ENCODE measurements around the gene STK33.

STK33 gene

DNA sequence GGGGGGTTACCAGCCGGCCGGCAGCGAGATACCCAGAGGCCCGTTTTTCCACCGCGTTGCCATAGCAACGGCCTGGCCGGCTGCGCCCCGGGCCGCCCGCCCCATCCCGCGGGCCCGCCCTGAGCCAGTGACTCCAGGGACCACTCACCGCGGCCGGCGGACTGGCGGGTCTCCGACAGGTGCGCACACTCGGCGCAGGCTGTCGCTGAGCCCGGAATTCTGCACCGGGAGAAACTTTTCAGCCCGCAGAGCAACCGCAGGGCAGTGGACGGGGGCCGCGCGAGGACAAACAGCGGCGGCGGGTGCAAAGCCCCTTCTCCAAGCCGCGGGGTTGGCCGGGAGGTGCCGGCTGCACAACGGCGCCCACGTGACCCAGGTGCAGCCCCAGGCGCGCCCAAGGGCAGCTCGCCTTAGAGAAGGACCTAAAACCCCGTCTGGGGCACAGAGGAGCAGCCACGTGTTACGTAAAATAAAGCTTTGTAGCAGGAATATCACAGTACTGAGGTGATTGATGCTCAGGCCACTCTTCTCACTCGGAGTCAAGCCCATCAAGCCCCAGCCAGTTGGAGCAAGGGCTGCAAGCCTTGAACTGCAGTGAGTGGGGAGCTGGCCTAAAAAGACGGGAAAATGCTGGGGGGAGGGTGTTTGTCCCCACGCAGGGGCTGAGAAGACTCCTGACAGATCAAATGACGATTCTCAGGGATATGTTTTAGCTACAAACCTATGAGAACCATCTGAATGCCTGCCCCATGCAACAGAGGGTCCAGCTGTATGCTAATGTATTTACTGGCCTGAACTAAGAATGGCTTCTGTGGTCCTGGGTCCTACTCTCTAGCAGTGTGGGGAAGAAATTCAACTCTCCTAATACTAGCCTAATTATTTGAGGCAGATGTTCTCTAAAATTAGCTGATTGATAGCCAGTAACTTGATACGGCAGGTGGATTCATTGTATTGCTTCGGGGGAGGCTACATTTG is at the start of gene STK33:
STK33 (minus strand) TSS at position 294 of the 975 bp plus-strand sequence. CDS start 119,323 bp downstream, outside the sequence.
- no peak for DNase-seq (ENCODE audit: low read depth)

DNA sequence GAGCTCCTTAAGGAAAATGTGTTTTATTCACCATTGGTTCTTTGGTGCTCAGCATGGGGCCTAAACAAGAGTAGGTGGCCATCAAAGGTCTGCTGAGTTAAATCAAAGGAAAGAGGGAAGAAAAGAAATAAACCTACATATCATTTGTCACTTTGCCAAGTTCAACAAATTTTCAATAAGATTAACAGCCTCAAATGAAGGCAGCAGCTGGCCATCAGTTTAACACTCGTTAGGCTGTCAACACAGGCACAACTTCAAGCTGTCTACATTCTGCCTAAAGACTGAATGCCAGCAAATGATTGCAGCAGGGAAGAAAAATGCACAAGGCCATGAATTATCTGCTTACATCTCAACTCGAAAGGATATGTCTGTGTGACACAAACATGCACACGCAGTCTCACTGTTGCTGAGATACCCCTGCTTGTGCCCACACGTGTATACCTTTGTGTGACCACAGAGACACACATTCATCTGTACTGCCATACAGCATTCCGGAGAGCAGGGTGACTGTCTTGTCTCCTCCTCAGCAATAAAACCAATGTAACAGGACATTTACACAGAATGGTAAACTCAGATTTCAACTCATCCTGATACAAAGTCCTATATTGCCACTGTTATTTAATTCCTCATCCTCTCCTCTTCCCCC is 48.3 kb upstream of the STK33 start:
- no peak for DNase-seq (ENCODE audit: low read depth)

DNA sequence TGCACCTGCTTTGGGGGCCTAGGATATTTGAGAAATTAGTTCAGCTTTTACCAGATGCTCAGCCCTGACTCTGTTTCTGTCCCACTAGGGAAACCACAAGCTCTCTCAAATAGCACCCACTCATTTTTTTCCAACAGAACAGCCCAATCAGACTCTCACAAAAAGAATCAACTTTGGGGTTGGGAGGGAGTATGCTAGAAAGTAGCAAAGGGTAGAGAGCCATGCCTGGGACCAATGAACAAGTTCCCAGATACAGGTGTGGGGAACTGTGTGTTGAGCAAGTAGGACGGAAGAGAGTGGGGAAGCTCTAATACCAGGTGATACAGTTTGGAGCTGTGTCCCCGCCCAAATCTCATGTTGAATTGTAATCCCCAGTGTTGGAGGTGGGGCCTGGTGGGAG is 47.3 kb upstream of the STK33 start:
- no peak for DNase-seq (ENCODE audit: low read depth)

DNA sequence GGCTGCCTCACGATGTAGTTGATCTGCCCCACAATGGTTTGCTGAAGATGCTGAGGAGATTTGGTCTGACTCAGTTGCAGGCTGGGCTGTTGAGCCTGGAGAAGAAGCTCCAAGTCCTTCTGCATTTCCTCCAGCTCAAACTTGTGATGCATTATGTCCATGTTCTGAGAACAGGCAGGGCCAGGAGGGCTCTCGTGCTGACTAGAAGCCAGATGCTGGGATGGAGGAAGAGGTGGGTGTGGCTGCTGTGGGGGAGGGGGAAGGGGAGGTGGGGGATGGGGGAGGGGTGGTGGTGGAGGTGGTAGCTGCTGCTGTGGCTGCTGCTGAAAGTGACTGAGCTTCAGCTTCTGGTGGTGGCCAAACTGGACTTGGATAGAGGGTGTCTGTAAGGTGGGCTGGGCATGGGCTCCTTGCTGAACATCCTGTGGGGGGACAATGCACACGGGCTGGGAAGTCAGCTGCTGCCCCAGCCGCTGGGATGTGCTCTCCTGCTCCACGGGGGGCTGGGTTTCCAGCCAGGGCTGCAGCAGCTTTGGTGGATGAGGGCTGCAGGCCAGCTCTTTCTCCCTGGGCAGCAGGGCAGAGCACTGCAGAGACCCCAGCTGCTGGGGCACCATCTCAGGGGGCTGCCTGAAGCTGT is 46.4 kb upstream of the STK33 start:
- no peak for DNase-seq (ENCODE audit: low read depth)

DNA sequence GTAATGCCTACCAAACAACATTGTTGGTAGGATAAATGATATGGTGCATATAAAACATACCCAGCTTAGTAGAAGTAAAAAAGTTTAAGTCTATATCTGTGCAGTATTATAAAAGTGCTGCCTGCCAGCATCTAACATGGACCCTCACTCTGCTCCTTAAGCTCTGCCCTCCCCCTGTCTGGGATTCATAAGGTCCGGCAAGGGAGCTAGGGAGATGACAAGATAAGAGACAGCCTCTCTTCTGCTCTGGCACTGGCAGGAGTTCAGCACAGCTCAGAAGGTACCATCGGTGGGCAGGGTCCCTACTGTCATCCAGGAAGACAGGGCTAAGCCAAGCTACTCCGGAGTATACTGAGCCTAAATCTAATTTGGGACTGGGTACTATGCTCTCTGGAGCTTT is 45.6 kb upstream of the STK33 start:
- no peak for DNase-seq (ENCODE audit: low read depth)

DNA sequence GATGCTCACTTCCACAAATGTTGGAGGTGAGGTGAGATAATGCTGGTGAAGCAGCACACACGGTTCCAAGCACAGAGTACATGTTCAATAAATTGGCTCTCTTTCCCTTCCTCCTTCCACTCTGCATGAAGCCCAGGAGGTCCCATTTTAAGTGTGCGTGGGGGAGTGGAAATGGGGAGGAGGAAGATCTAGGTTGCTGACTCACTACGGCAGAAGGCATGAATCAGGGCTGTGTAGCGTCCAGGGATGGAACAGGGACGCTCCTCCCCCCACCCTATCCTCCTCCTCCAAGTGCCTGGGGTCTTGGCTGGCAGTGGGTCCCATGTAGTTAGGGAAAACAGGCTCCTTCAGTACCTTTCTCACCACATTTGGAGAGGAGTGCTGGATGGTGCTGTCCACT is 44.3 kb upstream of the STK33 start:
- no peak for DNase-seq (ENCODE audit: low read depth)

DNA sequence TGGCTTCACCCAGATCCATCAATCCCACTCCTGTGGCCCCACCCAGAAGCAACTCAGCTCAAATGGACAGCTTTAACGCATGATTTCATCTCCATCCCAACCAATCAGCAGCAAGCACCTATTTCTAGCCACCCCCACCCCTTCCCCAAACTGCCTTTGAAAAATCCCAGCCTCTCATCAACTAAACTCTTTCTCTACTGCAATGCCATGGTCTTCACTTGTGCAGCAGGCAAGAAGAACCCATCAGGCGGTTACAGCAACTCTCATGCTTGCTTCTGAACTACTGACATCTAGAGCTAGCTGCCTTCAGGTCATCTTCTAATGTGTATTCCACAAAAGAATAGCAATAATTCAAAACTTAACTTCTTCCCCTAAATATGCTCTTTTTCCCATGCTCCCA is 42.1 kb upstream of the STK33 start:
- DNase-seq (ENCODE audit: low read depth): no peak

DNA sequence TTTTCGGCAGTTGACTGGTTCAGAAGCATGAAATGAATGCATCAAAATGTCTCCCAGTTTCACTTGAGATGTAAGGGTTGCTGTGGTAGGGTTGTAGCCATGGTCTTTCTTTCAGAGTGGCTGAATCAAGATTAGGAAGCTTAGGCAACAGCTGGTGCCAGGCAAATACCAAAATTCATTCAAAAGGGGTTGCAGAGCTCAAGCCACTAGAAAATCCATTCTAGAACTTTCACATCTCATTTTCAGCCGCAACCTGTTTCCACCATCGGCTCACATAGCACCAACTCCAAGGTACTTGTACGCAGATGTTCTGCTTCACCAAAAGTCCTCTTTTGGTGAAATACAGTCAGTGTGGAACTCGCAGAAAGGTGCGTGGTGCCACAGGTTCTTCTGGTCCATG is 40.5 kb upstream of the STK33 start:
- DNase-seq (ENCODE audit: low read depth): no peak

DNA sequence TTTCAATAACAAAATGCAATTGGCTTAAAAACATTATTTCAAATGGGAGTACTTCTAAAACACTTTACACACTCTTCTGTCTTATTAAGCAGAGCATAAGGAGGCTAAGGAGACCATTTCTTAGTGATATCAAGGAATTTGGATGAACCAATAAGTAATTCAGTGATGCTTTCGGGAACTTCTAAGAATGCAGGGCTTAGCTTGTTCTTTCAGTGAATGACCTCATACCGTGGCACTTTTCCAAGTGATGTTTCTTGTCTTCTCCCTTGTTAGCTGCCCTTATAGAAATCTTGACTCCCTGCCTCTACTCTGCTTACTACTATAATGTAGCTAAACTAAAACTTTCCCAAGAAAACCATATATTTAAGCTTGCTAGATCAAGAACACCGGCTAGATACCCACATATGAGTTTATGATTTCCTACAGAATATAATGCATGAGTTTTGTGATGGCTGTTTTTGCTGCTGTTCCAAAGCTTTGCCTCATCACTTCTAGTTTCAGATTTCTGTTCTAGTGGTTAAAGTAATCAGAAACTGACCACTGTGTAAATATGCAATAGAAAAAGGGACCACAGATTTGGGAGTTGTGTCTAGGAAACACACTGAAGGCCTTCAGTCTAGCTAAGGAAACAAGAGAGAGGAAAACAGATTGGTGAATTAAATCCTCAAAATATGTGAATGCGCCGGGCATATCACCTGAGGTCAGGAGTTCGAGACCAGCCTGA is 37.5 kb upstream of the STK33 start:
- DNase-seq (ENCODE audit: low read depth): no peak

DNA sequence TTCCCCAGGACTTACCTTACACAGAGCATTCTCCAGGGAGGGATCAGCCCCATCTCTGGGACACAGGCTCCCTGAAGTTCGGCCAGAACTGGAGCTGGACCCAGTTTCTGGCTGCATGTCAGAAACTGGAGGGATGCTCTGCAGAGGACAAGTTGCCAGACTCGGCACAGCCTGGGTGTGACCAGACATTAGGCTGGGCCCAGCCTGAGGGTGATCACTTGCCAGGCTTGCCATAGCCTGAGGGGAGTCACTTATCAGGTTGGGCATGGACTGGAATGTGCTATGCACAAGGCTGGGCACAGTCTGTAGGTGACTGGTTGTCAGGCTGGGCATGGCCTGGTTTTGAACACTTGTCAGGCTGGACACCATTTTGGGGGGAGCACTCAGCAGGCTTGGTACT is 30.7 kb upstream of the STK33 start:
- no peak for DNase-seq (ENCODE audit: low read depth)

DNA sequence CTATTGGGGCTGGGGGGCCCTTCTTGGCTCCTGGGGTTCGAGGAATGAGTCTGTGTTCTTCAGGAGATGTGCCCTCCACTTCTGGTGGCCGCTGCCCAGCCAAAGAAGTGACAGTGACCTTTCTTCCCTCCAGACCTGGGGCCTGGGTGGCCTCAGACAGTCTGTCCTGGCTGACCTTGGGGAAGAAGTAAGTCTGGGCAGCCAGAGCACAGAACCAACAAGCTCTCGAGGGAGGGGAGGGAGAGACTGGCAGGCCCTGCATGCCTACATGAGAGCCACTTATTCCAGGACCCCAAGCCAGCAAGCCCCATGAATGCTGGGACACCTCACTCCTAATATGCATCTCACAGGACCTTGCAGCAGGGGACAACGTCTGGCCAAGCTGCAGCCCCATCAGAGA is 27.1 kb upstream of the STK33 start:
- DNase-seq (ENCODE audit: low read depth): no peak

DNA sequence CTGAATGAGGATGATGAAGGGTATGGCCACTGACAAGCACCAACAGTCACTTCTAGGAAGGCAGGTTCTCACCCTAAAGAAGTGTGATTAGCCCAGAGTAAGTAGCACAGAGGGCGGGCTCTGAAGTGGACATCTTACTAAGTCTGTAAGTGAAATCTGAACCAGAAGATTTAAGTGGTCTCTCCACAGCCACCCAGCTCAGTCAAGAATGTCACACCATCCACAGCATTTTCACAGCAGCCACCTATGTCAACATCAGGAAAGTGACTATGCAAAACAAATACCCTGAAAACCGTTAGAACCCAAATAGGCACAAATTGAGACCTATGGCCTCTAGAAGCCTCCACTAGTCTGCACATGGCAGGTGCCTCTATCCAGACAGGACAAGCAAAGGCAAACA is 23.0 kb upstream of the STK33 start:
- DNase-seq (ENCODE audit: low read depth): no peak

DNA sequence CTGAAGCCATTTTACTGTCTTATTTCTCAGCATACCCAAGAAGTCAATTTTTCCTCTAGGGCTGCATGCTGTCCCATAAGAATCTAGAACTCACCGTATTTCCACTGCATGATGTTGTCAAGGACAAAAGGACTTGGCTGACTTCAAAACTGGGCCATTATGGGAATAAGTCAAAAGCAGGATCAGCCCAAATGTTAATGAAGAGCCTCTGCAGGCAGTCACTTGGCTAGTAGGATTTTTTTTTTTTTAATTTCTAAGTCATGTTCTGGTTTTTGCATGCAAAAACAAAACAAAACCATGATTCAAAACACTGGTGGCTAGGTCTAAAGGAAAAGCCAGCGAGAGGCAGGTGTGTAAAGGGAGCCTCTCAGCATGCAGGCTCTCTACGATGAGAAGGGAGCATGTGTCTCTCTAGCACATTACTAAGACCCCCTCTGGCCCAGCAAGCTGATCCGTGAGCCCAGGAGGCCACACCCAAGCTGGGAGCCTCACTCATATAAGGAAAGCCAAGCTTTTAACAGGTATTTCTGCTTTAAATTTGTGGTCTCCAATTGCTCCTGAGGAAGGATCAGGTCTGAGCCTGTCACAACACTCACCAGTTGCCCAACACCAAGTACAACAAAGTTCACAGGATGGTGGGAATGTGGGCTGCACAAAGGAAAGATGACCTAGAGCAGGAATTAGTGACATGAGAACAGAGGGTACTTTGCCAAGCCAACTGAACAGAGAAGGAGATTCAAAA is 21.4 kb upstream of the STK33 start:
- DNase-seq (ENCODE audit: low read depth): no peak

DNA sequence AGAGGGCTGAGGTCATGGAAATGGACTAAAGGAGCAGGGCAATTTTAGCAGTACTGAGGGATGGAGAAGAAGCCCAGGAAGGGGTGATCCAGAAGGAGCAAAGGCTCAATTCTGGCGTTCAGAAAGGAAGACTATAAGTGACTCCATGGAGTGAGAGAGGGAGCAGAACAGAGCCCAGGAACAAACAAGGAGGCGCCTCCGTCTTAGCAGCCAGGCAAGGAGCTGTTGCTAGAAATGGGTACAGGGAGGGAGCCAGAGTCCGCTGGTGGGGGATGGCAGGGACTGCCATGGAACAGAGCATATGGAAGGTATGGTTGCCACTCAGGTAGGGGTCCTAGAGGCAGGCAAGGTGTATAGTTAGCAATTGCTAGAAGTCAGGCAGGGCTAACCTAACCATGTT is 20.5 kb upstream of the STK33 start:
- DNase-seq (ENCODE audit: low read depth): no peak

DNA sequence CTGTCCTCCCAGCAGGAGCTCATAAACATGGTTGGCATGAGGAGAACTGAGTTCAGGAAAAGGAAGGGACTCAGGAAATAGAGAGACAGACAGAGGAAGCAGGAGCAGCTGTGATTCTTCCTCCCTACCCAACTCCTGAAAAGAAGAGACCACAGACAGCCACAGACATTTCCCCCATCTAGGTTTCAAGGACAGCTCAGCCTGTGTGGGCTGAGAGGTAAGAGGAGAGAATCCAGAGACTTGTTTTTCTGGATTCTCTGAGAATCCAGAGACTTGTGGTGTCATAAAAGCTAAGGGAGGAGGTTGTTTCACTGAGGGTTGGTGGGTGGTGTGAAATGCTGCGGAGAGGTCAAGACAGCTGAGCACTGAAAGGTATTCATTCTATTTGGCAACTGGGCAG is 19.0 kb upstream of the STK33 start:
- no peak for DNase-seq (ENCODE audit: low read depth)

DNA sequence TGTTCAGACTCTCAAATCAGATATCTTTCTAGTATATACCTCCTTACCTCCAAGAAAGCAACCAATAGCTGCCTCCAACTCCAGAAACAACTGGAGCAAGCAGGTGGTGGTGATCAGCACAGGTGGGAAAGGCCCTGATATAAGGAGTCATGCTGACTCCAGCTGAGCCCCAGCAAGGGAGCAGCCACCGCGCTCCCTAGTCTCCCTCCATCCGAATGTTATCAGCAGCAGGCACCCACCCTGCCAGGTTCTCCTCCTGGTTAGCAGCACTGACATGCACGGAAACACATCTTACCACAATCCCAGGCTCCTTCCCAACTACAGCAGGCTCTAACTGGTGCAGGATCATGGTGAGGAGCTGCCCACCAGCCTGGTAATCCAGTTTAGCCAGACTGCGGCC is 18.5 kb upstream of the STK33 start:
- no peak for DNase-seq (ENCODE audit: low read depth)

DNA sequence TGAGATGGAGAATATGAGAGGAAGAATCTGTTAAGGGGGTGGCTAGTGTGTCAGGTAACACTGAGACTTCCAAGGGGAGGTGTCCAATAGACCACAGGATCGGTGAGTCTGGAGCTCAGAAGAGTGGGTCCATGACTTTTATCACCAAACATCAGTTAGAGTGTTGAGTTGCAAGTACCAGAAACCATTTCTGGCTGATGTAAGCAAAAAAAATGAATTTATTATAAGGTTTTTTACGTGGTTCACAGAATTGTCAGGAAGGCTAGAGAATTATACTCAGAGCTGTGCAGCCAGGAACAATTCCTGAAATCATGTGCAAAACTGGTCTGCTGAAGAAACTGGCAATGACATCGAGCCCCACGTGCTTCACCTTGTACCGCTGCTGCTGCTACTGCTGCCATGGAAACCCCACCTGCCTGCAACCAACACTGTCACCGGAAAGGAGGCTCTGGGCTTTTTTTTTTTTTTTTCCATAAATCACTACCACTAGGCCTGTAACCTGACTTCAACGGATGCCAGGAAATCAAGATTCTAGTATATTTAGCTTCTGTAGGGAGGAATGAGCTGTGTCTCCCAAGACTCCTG is 16.6 kb upstream of the STK33 start:
- no peak for DNase-seq (ENCODE audit: low read depth)

DNA sequence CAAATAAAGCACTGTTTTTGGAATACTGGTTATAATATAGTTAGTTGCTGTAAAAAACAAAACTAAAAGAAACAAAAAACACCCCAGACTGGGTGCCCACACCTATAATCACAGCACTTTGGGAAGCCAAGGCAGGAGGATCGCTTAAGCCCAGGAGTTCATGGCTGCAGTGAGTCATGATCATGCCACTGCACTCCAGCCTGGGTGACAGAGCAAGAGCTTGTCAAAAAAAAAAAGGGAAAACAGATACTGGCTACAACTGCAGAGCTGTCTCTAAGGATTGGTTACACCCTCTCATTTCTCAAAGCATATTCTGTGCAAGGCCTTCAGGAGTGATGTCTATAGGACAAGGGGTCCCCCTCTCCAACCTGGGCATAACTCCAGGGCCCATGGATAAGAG is 14.6 kb upstream of the STK33 start:
- no peak for DNase-seq (ENCODE audit: low read depth)

DNA sequence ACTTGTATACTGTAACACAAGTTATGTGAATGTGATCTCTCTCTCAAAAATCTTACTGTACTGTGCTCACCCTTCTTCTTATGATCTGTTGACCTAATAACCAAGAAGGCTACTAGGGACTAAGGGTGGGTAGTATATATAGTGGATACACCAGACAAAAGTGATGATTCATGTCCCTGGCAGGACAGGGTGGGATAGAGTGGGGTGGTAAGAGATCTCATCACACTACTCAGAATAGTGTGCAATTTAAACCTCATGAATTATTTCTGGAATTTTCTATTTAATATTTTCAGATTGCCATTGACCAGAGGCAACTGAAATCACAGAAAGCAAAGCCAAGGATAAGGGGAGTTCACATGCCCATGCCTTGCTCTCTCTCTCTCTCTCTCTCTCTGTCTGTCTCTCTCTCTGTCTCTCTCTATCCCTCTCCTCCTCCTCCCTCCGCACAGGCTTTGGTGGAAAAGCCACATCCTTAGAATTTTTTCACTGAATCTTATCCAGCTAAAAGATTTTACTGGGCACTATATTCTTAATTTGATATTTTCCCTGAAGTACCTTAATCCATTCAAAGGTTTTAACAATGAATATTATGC is 12.0 kb upstream of the STK33 start:
- no peak for DNase-seq (ENCODE audit: low read depth)

DNA sequence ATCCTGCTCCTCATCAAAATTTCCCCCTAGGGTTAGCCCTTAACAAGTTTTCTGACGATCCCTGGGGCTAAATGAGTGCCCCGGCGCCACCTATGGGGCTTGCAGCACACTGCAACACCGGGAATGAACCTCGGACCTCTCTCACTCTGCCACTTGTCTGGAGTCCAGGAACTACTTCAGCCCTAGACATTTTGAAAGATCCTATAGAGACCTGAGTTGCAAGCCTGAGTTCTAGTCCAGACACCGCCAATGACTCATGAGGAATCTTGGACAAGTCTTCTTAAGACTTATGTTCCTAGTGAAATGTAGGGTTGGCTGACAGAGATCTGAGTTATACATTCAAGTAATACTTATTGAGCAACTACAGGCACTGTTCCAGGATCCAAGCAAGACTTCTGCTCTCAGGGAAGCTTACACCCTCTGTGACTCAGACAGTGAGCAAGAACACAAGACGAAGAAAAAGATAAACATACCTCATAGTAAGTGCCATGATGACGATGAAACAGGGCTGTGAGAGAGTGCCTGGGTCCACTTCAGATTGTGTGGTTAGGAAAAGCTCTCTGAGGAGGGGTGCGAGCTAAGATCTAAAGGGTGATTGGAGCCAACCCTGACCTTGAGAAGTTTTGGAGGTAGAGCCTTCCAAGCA is 10.2 kb upstream of the STK33 start:
- peak; percentile 100 for DNase-seq (ENCODE audit: low read depth)
